Measurements from ENCODE around the gene CFAP73.
"Not testable (repeated sequence)": the region's sequence is repeated elsewhere in the genome, so short reads cannot be mapped to it uniquely, and the experiment has no call there.

The CFAP73 gene

DNA sequence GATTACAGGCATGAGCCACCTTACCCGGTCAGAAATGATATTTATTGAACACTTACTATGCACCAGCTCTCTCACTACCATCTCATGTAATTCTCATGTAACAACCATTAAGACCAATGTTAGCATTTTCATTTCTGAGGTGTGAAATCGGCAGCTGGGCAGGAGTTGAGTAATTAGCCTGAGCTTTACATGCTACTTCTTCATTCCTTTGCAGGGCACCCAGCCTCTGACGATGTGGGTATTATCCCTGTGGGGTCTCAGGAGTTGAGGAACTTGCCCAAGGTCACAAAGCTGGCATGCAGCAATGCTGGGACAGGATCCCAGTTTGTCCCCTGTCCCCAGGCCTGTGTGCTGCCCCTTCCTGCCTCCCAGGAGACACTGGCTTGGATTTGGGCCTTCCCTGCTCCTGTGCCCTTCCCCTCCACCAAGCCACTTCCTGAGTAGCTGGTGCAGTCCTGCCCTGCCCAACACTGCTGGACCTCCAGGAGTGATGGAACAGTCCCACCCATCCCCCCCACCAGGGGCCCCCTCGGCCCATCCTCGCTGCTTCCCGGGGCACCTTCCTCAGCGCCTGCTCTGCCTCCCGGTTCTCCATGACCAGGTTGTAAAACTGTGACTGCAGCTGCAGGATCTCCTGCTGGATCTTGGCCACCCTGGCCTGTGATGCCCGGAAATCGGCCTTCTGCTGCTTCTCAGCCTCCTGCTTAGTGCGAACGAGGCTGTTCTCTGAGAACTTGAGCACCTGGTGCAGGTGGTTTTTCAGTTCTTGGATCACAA is 50.7 kb downstream of the CFAP73 start:
- Histone ChIP-seq H3K27ac (ENCODE audit: low read depth in 2 of 2, low read length in 2 of 2) (no peak overlapping the region), H3K9me3 (ENCODE audit: control insufficient read depth in 2 of 2, low read length in 2 of 2) (no peaks in the 10 kb centered on the region), H3K36me3 (ENCODE audit: control insufficient read depth in 2 of 2, insufficient read depth in 2 of 2, low read length in 2 of 2) (no peaks in the 10 kb centered on the region), H3K4me1 (ENCODE audit: control insufficient read depth in 2 of 2, insufficient read depth in 2 of 2, low read length in 2 of 2) (no peaks in the 10 kb centered on the region), H3K27me3 (ENCODE audit: control insufficient read depth in 2 of 2, insufficient read depth in 2 of 2, low read length in 2 of 2) (no peaks in the 10 kb centered on the region), H3K9ac (ENCODE audit: low read depth in 1 of 2, low read length in 2 of 2) (no peak overlapping the region), H3K4me3 (ENCODE audit: low read length in 2 of 2) (no peak overlapping the region)

DNA sequence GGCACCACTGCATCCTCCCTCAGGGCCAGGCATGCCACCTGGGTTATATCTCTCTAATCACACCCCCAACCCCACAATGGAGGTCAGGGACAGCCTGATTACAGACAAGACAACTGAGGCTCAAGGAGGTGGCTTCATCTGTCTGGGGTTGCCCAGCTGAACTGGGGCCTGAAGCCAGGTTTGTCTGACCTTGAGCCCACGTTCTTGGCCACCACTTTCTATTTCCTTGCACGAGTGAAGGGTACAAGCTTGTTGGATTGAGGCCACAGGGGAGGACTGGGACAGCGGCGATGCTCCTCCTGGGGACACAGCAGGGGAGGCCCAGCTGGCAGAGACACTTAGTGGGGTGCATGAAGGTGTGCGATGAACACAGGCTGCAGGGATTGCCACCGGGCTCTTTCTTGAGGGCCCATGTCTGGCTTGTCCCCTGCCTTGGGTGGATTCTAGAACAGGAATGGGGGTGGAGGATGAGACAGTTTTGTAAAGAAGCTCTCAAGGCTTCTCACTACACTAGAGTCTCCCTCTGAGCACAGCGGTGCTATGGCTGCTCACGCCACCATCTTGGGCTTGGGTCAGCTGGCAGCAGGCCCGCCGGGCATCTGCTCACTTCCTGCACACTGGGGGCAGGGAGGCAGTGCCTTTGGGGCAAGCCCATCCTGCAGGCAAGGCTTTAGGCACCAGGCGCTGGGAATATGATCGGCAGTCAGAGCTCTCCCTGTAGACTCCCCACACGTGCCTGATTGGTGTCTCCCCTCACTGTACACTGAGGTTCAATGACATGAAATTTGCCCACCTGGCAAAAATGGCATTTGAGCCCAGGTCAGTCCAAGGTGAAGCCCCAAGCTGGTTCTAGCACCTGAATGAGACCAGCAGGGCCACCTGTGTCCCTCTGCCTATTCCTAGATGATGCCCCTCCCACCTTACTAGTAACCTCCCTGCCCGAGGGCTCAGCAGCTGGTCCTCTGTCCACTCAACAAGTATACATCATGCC is 52.0 kb downstream of the CFAP73 start:
- Histone ChIP-seq H3K27me3 (ENCODE audit: control insufficient read depth in 2 of 2, insufficient read depth in 2 of 2, low read length in 2 of 2) (no peaks in the 10 kb centered on the region), H3K9me3 (ENCODE audit: control insufficient read depth in 2 of 2, low read length in 2 of 2) (no peaks in the 10 kb centered on the region), H3K4me1 (ENCODE audit: control insufficient read depth in 2 of 2, insufficient read depth in 2 of 2, low read length in 2 of 2) (no peaks in the 10 kb centered on the region), H3K36me3 (ENCODE audit: control insufficient read depth in 2 of 2, insufficient read depth in 2 of 2, low read length in 2 of 2) (no peaks in the 10 kb centered on the region), H3K27ac (ENCODE audit: low read depth in 2 of 2, low read length in 2 of 2) (no peak overlapping the region), H3K4me3 (ENCODE audit: low read length in 2 of 2) (no peak overlapping the region), H3K9ac (ENCODE audit: low read depth in 1 of 2, low read length in 2 of 2) (no peak overlapping the region)

DNA sequence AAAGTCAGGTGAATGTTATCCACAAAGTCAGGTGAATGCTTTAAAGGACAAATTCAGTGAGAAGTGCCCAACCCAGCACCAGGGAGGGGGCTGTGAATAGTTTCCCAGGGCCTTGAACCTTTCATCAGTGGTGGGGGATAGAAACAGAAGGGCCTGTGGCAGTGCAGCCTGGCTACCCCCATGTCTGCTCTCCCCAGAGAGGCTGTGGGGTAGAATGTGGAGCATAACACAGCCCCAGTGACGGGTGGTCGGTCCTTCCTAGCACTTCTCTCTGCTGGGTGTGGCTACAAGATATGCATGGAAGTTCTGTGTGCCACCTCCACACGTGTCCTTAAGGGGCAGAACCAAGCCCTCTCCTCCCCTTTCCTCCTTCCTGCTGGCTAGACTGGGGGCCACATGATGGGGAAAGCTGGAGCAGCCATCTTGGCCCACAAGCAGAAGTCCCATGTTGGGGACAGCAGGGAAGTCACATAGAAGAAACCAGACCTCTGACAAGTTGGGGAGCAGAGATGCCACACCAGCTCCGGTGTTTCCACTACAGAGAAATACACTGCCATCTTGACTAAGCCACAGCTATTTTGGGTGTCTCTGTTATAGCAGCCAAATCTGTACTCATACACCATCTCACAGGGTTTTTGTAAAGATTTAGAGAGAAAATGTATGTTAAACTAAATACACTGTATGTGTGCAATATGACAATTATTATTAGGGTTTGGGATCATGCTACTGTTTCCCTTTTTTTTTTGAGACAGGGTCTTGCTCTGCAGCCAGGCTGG is 53.0 kb downstream of the CFAP73 start:
- H3K27me3 ChIP-seq (ENCODE audit: control insufficient read depth in 2 of 2, insufficient read depth in 2 of 2, low read length in 2 of 2): no peaks in the 10 kb centered on the region
- no peaks in the 10 kb centered on the region for H3K36me3 ChIP-seq (ENCODE audit: control insufficient read depth in 2 of 2, insufficient read depth in 2 of 2, low read length in 2 of 2)
- no peak overlapping the region for H3K27ac ChIP-seq (ENCODE audit: low read depth in 2 of 2, low read length in 2 of 2)
- H3K9ac ChIP-seq (ENCODE audit: low read depth in 1 of 2, low read length in 2 of 2): no peak overlapping the region
- no peak overlapping the region for H3K4me3 ChIP-seq (ENCODE audit: low read length in 2 of 2)
- H3K9me3 ChIP-seq (ENCODE audit: control insufficient read depth in 2 of 2, low read length in 2 of 2): no peaks in the 10 kb centered on the region
- H3K4me1 ChIP-seq (ENCODE audit: control insufficient read depth in 2 of 2, insufficient read depth in 2 of 2, low read length in 2 of 2): peaks cover 0 to 2% of the 10 kb centered on the region in 2 donors

DNA sequence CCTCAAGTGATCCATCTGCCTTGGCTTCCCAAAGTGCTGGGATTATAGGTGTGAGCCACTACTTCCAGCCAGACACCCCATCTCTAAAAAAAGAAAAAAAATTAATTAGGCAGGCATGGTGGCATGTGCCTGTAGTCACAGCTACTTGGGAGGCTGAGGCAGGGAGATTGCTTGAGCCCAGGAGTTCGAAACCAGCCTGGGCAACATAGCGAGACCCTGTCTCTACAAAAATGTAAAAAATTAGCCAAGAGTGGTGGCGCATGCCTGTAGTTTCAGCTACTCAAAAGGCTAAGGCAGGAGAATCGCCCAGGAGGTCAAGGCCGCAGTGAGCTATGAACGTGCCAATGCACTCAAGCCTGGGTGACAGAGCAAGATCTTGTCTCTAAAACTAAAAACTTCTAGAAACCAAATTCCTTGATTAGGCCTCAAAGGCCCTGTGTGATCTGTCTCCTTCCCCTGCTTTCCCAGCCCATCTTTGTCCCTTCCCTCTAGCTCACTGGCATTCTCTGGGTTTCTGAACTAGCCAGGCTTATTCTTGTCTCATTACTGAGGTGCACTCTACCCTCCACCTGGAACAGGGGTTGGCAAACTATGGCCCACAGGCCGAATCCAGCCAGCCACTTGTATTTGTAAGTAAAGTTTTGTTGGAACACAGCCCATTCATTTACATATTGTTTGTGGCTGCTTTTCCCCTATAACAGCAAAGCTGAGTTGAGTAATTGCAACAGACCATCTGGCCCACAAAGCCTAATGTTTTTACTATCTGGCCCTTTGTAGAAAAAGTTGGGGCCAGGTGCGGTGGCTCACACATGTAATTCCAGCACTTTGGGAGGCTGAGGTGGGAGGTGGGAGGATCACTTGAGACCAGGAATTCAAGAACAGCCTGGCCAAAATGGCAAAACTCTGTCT is 54.6 kb downstream of the CFAP73 start:
- Histone ChIP-seq H3K27me3 (ENCODE audit: control insufficient read depth in 2 of 2, insufficient read depth in 2 of 2, low read length in 2 of 2) (no peaks in the 10 kb centered on the region), H3K36me3 (ENCODE audit: control insufficient read depth in 2 of 2, insufficient read depth in 2 of 2, low read length in 2 of 2) (no peaks in the 10 kb centered on the region), H3K9me3 (ENCODE audit: control insufficient read depth in 2 of 2, low read length in 2 of 2) (no peaks in the 10 kb centered on the region), H3K4me1 (ENCODE audit: control insufficient read depth in 2 of 2, insufficient read depth in 2 of 2, low read length in 2 of 2) (peaks cover 8 to 13% of the 10 kb centered on the region in 2 donors), H3K27ac (ENCODE audit: low read depth in 2 of 2, low read length in 2 of 2) (no peak overlapping the region), H3K4me3 (ENCODE audit: low read length in 2 of 2) (no peak overlapping the region), H3K9ac (ENCODE audit: low read depth in 1 of 2, low read length in 2 of 2) (no peak overlapping the region)

DNA sequence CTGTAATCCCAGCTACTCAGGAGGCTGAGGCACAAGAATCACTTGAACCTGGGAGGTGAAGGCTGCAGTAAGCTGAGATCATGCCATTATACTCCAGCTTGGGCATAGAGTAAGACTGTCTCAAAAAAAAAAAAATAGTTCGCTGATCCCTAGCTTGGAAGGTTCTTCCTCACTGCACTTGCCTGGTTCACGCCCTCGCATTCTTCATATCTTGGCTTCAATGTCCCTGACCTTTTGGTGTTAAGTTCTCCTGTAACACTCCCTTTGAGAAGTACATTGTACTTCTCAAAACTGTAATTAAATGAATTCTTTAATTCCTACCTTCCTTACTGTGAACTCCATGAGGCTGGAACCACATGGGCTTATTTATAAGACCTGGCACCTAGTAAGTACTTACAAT is 55.3 kb downstream of the CFAP73 start:
- Histone ChIP-seq H3K4me1 (ENCODE audit: control insufficient read depth in 2 of 2, insufficient read depth in 2 of 2, low read length in 2 of 2) (peaks cover 8 to 18% of the 10 kb centered on the region in 2 donors), H3K27me3 (ENCODE audit: control insufficient read depth in 2 of 2, insufficient read depth in 2 of 2, low read length in 2 of 2) (no peaks in the 10 kb centered on the region), H3K9me3 (ENCODE audit: control insufficient read depth in 2 of 2, low read length in 2 of 2) (no peaks in the 10 kb centered on the region), H3K4me3 (ENCODE audit: low read length in 2 of 2) (no peak overlapping the region), H3K36me3 (ENCODE audit: control insufficient read depth in 2 of 2, insufficient read depth in 2 of 2, low read length in 2 of 2) (no peaks in the 10 kb centered on the region), H3K9ac (ENCODE audit: low read depth in 1 of 2, low read length in 2 of 2) (no peak overlapping the region), H3K27ac (ENCODE audit: low read depth in 2 of 2, low read length in 2 of 2) (no peak overlapping the region)

DNA sequence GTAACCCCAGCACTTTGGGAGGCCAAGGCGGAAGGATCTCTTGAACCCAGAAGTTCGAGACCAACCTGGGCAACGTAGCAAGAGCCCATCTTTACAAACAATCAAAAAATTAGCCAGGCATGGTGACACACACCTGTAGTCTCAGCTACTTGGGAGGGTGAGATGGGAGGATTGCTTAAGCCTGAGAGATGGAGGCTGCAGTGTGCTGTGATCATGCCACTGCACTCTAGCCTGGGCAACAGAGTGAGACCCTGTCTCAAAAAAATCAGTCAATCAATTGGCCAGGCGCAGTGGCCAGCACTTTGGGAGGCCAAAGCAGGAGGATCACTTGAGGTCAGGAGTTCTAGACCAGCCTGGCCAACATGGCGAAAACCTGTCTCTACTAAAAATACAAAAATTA is 57.3 kb downstream of the CFAP73 start:
- H3K9me3 ChIP-seq (ENCODE audit: control insufficient read depth in 2 of 2, low read length in 2 of 2); H3K27ac ChIP-seq (ENCODE audit: low read depth in 2 of 2, low read length in 2 of 2); H3K36me3 ChIP-seq (ENCODE audit: control insufficient read depth in 2 of 2, insufficient read depth in 2 of 2, low read length in 2 of 2); H3K27me3 ChIP-seq (ENCODE audit: control insufficient read depth in 2 of 2, insufficient read depth in 2 of 2, low read length in 2 of 2); H3K4me3 ChIP-seq (ENCODE audit: low read length in 2 of 2); H3K9ac ChIP-seq (ENCODE audit: low read depth in 1 of 2, low read length in 2 of 2): not testable (repeated sequence)
- H3K4me1 ChIP-seq (ENCODE audit: control insufficient read depth in 2 of 2, insufficient read depth in 2 of 2, low read length in 2 of 2): peaks cover 8 to 18% of the 10 kb centered on the region in 2 donors

DNA sequence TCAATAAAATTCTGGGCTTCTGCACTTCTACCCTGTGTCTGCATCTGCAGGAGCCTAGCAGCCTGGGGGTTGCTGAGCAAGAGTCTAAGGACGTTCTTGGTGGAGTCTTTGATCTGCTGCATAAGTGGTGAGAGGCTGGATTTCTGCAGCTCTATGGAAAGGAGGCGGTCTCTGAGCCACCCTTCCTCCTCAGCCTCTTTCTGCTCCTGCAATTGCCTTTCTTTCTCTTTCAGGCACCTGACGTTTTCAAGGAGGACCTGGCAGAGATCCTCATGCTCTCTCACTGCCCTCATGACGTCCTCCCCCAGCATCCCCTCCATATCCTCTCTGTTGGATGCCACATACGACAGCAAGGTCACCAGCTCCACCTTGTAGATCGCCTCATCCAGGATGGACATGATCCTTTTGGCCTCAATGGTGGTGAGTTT is 58.1 kb downstream of the CFAP73 start:
- Histone ChIP-seq H3K4me1 (ENCODE audit: control insufficient read depth in 2 of 2, insufficient read depth in 2 of 2, low read length in 2 of 2) (peaks cover 8 to 18% of the 10 kb centered on the region in 2 donors), H3K27ac (ENCODE audit: low read depth in 2 of 2, low read length in 2 of 2) (peak overlapping the region; percentile 3 to 72)

DNA sequence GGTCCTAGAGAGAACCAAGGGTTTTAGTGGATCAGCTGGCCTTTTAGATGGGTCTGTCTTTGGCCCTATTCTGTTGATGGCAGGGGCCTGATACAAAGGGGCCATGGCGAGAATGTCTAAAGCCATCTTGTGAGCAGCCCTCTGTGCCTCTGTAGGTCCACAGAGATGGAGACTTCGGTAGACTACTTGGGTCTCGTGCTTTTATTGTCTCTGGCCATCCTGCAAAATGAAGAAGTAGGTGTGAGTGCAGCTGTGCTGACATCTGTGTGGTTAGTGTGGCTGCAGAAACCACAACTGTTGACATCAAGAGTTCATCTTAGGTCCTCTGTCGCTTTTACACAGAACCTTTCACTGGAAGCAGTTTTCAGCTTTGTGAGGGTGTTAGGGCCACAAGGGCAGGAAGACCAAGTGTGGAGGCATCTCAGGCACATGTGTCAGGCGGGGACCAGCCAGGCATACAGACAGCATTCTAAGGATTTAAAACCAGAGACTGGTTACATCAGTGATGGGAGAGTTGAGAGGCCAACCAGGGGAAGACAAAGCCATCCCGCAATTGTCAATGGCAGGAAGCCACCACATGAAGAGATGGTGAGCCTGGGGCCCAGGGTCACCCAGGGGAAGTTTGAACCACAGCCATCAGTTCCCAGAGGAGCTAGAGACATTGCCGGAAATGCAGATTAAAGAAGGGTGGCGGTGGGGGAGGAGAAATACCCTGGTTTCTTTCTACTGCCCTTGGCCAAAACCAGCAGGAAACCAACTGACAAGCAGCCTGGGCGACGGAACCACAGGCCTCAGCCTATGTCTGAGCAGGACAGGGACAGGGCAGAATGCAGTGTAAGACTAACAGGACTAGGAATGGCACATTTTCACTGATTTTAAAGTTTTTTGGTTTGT is 58.8 kb downstream of the CFAP73 start:
- Histone ChIP-seq H3K36me3 (ENCODE audit: control insufficient read depth in 2 of 2, insufficient read depth in 2 of 2, low read length in 2 of 2) (no peaks in the 10 kb centered on the region), H3K9ac (ENCODE audit: low read depth in 1 of 2, low read length in 2 of 2) (no peak overlapping the region), H3K4me3 (ENCODE audit: low read length in 2 of 2) (peak overlapping the region in 1 of 2 donors; percentile 37), H3K4me1 (ENCODE audit: control insufficient read depth in 2 of 2, insufficient read depth in 2 of 2, low read length in 2 of 2) (peaks cover 8 to 18% of the 10 kb centered on the region in 2 donors), H3K27ac (ENCODE audit: low read depth in 2 of 2, low read length in 2 of 2) (peak overlapping the region; percentile 61 to 72), H3K9me3 (ENCODE audit: control insufficient read depth in 2 of 2, low read length in 2 of 2) (no peaks in the 10 kb centered on the region), H3K27me3 (ENCODE audit: control insufficient read depth in 2 of 2, insufficient read depth in 2 of 2, low read length in 2 of 2) (no peaks in the 10 kb centered on the region)

More for the DNA sequence above, 58.1 kb downstream of the CFAP73 start:
- Histone ChIP-seq H3K4me3 (ENCODE audit: low read length in 2 of 2) (no peak overlapping the region), H3K9ac (ENCODE audit: low read depth in 1 of 2, low read length in 2 of 2) (no peak overlapping the region), H3K9me3 (ENCODE audit: control insufficient read depth in 2 of 2, low read length in 2 of 2) (no peaks in the 10 kb centered on the region), H3K27me3 (ENCODE audit: control insufficient read depth in 2 of 2, insufficient read depth in 2 of 2, low read length in 2 of 2) (no peaks in the 10 kb centered on the region), H3K36me3 (ENCODE audit: control insufficient read depth in 2 of 2, insufficient read depth in 2 of 2, low read length in 2 of 2) (no peaks in the 10 kb centered on the region)

Data from mucosa of rectum (tissue), 2 donors.